AG04449 (cell line): ENCODE data around the gene AGMO.

Experiments
- CTCF ChIA-PET: fragments of 350-600 bp; formaldehyde crosslinking; extraction: SDS; loops from one replicate; lab custom pipeline; 2021; ENCODE audit warnings: antibody characterized with exemption; lab: Yijun Ruan, JAX
- POLR2A ChIA-PET: fragments of 400-600, 350-600 bp; formaldehyde crosslinking; extraction: SDS; loops from one replicate; lab custom pipeline; 2020; ENCODE audit warnings: antibody characterized with exemption, inconsistent platforms; lab: Yijun Ruan, JAX
- DNase-seq: peaks from one replicate; pipeline ENCODE4 v3.0.0-alpha.2; 2010; ENCODE audit warnings: low read depth, low spot score
- H3K4me3 ChIP-seq: 2 replicates; pipeline ENCODE4 v1.5.1; 2011; ENCODE audit warnings: low read depth, mild to moderate bottlenecking, control low read depth, low read length
- TF ChIP-seq, protein P1 (sequence below): IDR thresholded peaks from one replicate; pipeline ENCODE4 v1.5.1; 2011; ENCODE audit warnings: mild to moderate bottlenecking, moderate library complexity, low read length, control low read depth, inconsistent platforms; ENCODE audit not compliant: insufficient read depth; ENCODE audit errors: missing control alignments

The AGMO gene

DNA sequence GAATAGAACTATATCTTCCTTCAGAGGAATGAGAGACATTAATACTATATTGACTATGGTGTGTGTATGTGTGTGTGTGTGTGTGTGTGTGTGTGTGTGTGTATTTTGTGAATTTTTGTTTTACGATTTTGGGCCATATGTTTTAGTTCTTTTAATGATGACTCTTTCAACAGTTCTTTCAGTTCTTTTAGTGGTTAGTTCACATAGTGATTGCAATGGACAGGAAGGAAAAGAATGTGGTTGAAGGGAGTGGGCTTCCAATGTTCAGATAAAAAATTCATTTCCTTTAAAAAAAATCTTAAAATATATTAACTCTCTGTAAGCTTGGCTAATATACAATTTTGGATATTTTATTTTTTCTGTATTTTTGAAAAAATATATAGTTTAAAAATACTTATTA, 343.6 kb downstream of the AGMO start:
- TF ChIP-seq, protein P1, sequence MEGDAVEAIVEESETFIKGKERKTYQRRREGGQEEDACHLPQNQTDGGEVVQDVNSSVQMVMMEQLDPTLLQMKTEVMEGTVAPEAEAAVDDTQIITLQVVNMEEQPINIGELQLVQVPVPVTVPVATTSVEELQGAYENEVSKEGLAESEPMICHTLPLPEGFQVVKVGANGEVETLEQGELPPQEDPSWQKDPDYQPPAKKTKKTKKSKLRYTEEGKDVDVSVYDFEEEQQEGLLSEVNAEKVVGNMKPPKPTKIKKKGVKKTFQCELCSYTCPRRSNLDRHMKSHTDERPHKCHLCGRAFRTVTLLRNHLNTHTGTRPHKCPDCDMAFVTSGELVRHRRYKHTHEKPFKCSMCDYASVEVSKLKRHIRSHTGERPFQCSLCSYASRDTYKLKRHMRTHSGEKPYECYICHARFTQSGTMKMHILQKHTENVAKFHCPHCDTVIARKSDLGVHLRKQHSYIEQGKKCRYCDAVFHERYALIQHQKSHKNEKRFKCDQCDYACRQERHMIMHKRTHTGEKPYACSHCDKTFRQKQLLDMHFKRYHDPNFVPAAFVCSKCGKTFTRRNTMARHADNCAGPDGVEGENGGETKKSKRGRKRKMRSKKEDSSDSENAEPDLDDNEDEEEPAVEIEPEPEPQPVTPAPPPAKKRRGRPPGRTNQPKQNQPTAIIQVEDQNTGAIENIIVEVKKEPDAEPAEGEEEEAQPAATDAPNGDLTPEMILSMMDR, result no peak
- DNase-seq, result no peak
- ChIA-PET CTCF (no interaction called here), POLR2A (no interaction called here)
- H3K4me3 ChIP-seq, result no peak overlapping the region

- CTCF ChIA-PET, result no interaction called here
- DNase-seq, result no peak
- TF ChIP-seq, protein P1, result no peak
- POLR2A ChIA-PET, result no interaction called here
- H3K4me3 ChIP-seq, result no peak overlapping the region
These were observed 346.2 kb downstream of the AGMO start for GRCh38 chr7:15215616-15216015.

GRCh38 chr7:15214976-15215375, 346.8 kb downstream of the AGMO start:
- CTCF ChIA-PET, result no interaction called here

GRCh38 chr7:15213093-15213492, 348.7 kb downstream of the AGMO start:
- ChIA-PET CTCF (no interaction called here), POLR2A (no interaction called here)
- DNase-seq, result no peak
- TF ChIP-seq, protein P1, result no peak
- no peak overlapping the region for H3K4me3 ChIP-seq

More at GRCh38 chr7:15214976-15215375, 346.8 kb downstream of the AGMO start:
- H3K4me3 ChIP-seq, result no peak overlapping the region
- TF ChIP-seq, protein P1, result no peak
- POLR2A ChIA-PET, result no interaction called here
- no peak for DNase-seq

- TF ChIP-seq, protein P1, result no peak
- ChIA-PET POLR2A (no interaction called here), CTCF (no interaction called here)
- no peak overlapping the region for H3K4me3 ChIP-seq
- no peak for DNase-seq
These were observed 352.4 kb downstream of the AGMO start for GRCh38 chr7:15209429-15209828.

DNA sequence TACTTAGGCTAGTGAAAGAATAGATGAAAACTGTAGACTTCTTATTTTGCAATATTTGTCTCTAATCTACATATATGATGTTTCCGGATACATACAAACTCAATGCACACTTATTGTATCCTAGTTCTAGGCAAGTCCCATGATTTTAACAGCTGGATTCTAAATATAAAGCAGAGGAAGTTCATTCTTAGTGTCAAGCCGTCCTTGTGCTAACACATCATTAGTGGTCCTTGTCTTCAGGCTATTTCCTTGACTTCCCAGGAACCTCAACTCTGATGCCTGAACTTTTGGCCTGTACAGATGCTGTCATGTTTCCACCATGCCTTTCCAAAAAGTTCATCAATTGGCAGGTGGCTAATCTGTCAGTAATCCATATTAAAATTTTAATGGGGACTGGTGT, 357.4 kb downstream of the AGMO start:
- DNase-seq, result no peak
- ChIA-PET POLR2A (no interaction called here), CTCF (no interaction called here)
- TF ChIP-seq, protein P1, result no peak
- H3K4me3 ChIP-seq, result no peak overlapping the region
